Measurements from ENCODE around the gene SLC6A19.

DNA sequence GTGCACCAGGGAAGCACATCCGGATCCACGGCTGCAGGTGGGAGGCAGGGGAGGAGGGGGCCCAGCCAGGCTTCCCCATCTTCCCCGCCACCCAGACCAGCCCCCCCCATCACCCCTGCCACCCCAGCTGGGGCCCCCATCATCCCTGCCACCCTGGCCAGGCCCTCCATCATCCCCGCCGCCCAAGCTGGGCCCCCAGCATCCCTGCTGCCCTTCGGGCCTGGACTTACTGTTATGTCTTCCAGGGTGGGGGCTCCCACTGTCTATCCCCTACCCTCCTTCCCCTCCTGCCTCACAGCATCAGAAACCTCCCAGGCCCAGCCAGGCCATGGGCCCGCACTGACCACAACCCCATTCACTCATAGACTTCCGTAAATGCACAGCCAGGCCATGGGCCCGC, 51.3 kb downstream of the SLC6A19 start:
- TF ChIP-seq SMC3 (IDR thresholded peaks at IDR 0.05; ENCODE audit: low read depth, low read length) (no peak), RFX5 (IDR thresholded peaks at IDR 0.05; ENCODE audit: low read depth, low read length) (no peak), POLR2A (IDR thresholded peaks at IDR 0.05; ENCODE audit: low read depth, low read length) (no peak), MXI1 (IDR thresholded peaks at IDR 0.05; ENCODE audit: borderline replicate concordance, low read depth, low read length) (no peak)
- TF ChIP-seq, protein P1, sequence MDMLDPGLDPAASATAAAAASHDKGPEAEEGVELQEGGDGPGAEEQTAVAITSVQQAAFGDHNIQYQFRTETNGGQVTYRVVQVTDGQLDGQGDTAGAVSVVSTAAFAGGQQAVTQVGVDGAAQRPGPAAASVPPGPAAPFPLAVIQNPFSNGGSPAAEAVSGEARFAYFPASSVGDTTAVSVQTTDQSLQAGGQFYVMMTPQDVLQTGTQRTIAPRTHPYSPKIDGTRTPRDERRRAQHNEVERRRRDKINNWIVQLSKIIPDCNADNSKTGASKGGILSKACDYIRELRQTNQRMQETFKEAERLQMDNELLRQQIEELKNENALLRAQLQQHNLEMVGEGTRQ (IDR thresholded peaks at IDR 0.05; ENCODE audit: low read depth, low read length) = no peak
- TF ChIP-seq, protein P2, sequence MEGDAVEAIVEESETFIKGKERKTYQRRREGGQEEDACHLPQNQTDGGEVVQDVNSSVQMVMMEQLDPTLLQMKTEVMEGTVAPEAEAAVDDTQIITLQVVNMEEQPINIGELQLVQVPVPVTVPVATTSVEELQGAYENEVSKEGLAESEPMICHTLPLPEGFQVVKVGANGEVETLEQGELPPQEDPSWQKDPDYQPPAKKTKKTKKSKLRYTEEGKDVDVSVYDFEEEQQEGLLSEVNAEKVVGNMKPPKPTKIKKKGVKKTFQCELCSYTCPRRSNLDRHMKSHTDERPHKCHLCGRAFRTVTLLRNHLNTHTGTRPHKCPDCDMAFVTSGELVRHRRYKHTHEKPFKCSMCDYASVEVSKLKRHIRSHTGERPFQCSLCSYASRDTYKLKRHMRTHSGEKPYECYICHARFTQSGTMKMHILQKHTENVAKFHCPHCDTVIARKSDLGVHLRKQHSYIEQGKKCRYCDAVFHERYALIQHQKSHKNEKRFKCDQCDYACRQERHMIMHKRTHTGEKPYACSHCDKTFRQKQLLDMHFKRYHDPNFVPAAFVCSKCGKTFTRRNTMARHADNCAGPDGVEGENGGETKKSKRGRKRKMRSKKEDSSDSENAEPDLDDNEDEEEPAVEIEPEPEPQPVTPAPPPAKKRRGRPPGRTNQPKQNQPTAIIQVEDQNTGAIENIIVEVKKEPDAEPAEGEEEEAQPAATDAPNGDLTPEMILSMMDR (conservative IDR thresholded peaks at IDR 0.05; ENCODE audit: low read depth, low read length) = no peak
- TF ChIP-seq, protein P3, sequence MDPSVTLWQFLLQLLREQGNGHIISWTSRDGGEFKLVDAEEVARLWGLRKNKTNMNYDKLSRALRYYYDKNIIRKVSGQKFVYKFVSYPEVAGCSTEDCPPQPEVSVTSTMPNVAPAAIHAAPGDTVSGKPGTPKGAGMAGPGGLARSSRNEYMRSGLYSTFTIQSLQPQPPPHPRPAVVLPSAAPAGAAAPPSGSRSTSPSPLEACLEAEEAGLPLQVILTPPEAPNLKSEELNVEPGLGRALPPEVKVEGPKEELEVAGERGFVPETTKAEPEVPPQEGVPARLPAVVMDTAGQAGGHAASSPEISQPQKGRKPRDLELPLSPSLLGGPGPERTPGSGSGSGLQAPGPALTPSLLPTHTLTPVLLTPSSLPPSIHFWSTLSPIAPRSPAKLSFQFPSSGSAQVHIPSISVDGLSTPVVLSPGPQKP (IDR thresholded peaks at IDR 0.05; ENCODE audit: borderline replicate concordance, low read depth, low read length) = no peak

Data from IMR-90 (cell line).